ENCODE measurements around the gene GAP43. TPM values are rescaled to one million over a fixed set of nuclear protein-coding genes. Genes with fewer than 3 reads are reported as not detected.

Gene GAP43
- total RNA-seq, 1 donor from 2014 or later, result not detected

DNA sequence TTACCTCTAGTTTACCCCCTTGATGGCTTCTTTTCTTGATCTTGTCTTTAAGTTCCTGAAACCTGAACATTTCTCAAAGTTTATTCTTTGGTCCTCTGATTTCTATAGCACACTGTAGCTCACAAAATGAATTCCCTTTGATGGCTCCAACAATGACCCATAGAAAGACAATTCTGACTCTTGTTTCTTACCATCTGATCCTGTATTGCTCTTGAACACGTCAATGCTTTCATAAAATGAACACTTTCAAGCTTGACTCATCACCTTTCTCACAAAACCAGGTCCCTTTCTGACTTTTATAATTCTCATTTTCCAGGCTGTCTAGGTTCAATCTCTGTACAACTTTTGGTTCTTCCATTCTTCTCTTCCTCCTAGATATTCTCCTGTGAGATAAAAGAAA is 5.7 kb upstream of the GAP43 start:
- peaks cover 5% of the 10 kb centered on the region for H3K27me3 Mint-ChIP-seq
- no peak overlapping the region for H3K4me3 Mint-ChIP-seq
- no peaks in the 10 kb centered on the region for H3K36me3 Mint-ChIP-seq (ENCODE audit: low read depth)
- DNase-seq, result no peak
- no peak for ATAC-seq (ENCODE audit: low read depth)
- H3K27ac Mint-ChIP-seq, result no peak overlapping the region
- ChIA-PET CTCF (no interaction called here), POLR2A (no interaction called here)
- peaks cover 3% of the 10 kb centered on the region for H3K4me1 Mint-ChIP-seq
- TF ChIP-seq CTCF (IDR thresholded peaks at IDR 0.05), result no peak
- intact Hi-C loops (cut with micrococcal nuclease), result no loop called here
- H3K9me3 Mint-ChIP-seq, result no peaks in the 10 kb centered on the region

GRCh38 chr3:115624029-115624741 is 875 bp downstream of the GAP43 start:
- no peak for ATAC-seq (ENCODE audit: low read depth)
- intact Hi-C loops (cut with micrococcal nuclease), result no loop called here
- ChIA-PET POLR2A (no interaction called here), CTCF (no interaction called here)
- peaks cover 27% of the 10 kb centered on the region for H3K27me3 Mint-ChIP-seq
- no peak for DNase-seq
- no peak for TF ChIP-seq CTCF (IDR thresholded peaks at IDR 0.05)
- no peak overlapping the region for H3K27ac Mint-ChIP-seq
- no peaks in the 10 kb centered on the region for H3K36me3 Mint-ChIP-seq (ENCODE audit: low read depth)
- no peaks in the 10 kb centered on the region for H3K9me3 Mint-ChIP-seq
- peaks cover 11% of the 10 kb centered on the region for H3K4me1 Mint-ChIP-seq
- H3K4me3 Mint-ChIP-seq, result no peak overlapping the region

GRCh38 chr3:115624901-115625300 is 1.6 kb downstream of the GAP43 start:
- Mint-ChIP-seq H3K4me1 (peaks cover 11% of the 10 kb centered on the region), H3K4me3 (no peak overlapping the region), H3K27ac (no peak overlapping the region), H3K36me3 (ENCODE audit: low read depth) (no peaks in the 10 kb centered on the region), H3K27me3 (peaks cover 27% of the 10 kb centered on the region), H3K9me3 (no peaks in the 10 kb centered on the region)
- intact Hi-C loops (cut with micrococcal nuclease), result no loop called here
- POLR2A ChIA-PET, result no interaction called here
- CTCF ChIA-PET, result no interaction called here
- DNase-seq (no peak), ATAC-seq (ENCODE audit: low read depth) (no peak)
- TF ChIP-seq CTCF (IDR thresholded peaks at IDR 0.05), result no peak

DNA sequence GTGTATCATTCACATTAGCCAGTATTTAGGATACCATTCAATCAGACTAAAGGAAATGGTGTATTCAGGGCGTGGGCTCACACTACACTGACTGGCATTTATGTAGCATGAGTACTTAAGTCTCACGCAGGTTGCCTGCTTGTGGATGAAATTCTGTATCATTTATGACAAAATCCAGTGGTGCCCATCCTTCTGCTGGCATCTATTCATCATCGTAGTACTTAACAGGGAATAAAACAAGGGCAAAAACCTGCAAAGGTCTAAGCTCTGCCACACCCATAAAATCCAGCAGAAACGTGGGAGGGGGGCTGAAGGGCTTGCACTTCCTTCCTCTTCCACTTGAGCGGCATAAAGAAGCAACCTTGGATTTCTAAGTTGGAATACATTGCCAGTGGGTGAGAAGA is 2.7 kb downstream of the GAP43 start:
- Mint-ChIP-seq H3K27ac (no peak overlapping the region), H3K36me3 (ENCODE audit: low read depth) (no peaks in the 10 kb centered on the region), H3K4me1 (peaks cover 11% of the 10 kb centered on the region), H3K9me3 (no peaks in the 10 kb centered on the region), H3K4me3 (no peak overlapping the region), H3K27me3 (peaks cover 27% of the 10 kb centered on the region)
- TF ChIP-seq CTCF (IDR thresholded peaks at IDR 0.05), result no peak
- ChIA-PET CTCF (no interaction called here), POLR2A (no interaction called here)
- intact Hi-C loops (cut with micrococcal nuclease), result no loop called here
- no peak for DNase-seq
- ATAC-seq (ENCODE audit: low read depth), result no peak

- TF ChIP-seq CTCF (IDR thresholded peaks at IDR 0.05), result no peak
- Mint-ChIP-seq H3K27ac (no peak overlapping the region), H3K4me1 (peaks cover 11% of the 10 kb centered on the region), H3K9me3 (no peaks in the 10 kb centered on the region), H3K27me3 (peaks cover 27% of the 10 kb centered on the region), H3K36me3 (ENCODE audit: low read depth) (no peaks in the 10 kb centered on the region), H3K4me3 (no peak overlapping the region)
- ChIA-PET POLR2A (no interaction called here), CTCF (no interaction called here)
- ATAC-seq (ENCODE audit: low read depth) (no peak), DNase-seq (no peak)
- intact Hi-C loops (cut with micrococcal nuclease), result no loop called here
Observed at GRCh38 chr3:115626721-115627120, 3.4 kb downstream of the GAP43 start.

Measured in activated B cell treated with CpG ODN at 0.5 μM for 24 hours (primary cell).